Stimulated activated CD4-positive, alpha-beta T cell treated with anti-CD3 and anti-CD28 coated beads, Interleukin-15, amount 100 ng/mL, for 1 hour (primary cell): ENCODE measurements around the gene PEX3.
"Not testable (repeated sequence)": the region's sequence is repeated elsewhere in the genome, so short reads cannot be mapped to it uniquely, and the experiment has no call there.

Experiments
- DNase-seq, 2 donors: peaks; one replicate each; pipeline ENCODE4 v3.0.0-alpha.2; 2020; ENCODE audit warnings: low read depth in 1 of 2, low spot score in 1 of 2

Gene PEX3

GRCh38 chr6:143506199-143506598 lies 55.6 kb downstream of the PEX3 start:
- no peak for DNase-seq

GRCh38 chr6:143506620-143507019 lies 56.0 kb downstream of the PEX3 start:
- no peak for DNase-seq

GRCh38 chr6:143507358-143508145 lies 56.9 kb downstream of the PEX3 start:
- no peak for DNase-seq

GRCh38 chr6:143510326-143510725 lies 59.7 kb downstream of the PEX3 start:
- DNase-seq: not testable (repeated sequence)

GRCh38 chr6:143510991-143511891 lies 60.6 kb downstream of the PEX3 start, which contains the start of gene FUCA2:
FUCA2 (minus strand) TSS chr6:143511720; CDS start chr6:143511634, 86 bp downstream.
- DNase-seq: peak; percentile 32 to 52

- peak in 1 of 2 donors; percentile 21 for DNase-seq
These were observed 62.8 kb downstream of the PEX3 start for GRCh38 chr6:143513410-143513809.

- no peak for DNase-seq
These were observed 64.6 kb downstream of the PEX3 start for GRCh38 chr6:143515061-143515760.

- DNase-seq: no peak
These were observed 65.3 kb downstream of the PEX3 start for GRCh38 chr6:143515766-143516355.

GRCh38 chr6:143516690-143517446 lies 66.3 kb downstream of the PEX3 start:
- DNase-seq: no peak

GRCh38 chr6:143517447-143517773 lies 66.8 kb downstream of the PEX3 start:
- no peak for DNase-seq

GRCh38 chr6:143522039-143522600 lies 71.5 kb downstream of the PEX3 start:
- no peak for DNase-seq

GRCh38 chr6:143525356-143525755 lies 74.8 kb downstream of the PEX3 start:
- no peak for DNase-seq

GRCh38 chr6:143527677-143528076 lies 77.1 kb downstream of the PEX3 start:
- no peak for DNase-seq

GRCh38 chr6:143528164-143528811 lies 77.7 kb downstream of the PEX3 start:
- DNase-seq: no peak

GRCh38 chr6:143529095-143529494 lies 78.5 kb downstream of the PEX3 start:
- DNase-seq: no peak

GRCh38 chr6:143531720-143532499 lies 81.3 kb downstream of the PEX3 start:
- no peak for DNase-seq

GRCh38 chr6:143535189-143535614 lies 84.6 kb downstream of the PEX3 start:
- no peak for DNase-seq

GRCh38 chr6:143536461-143536865 lies 85.9 kb downstream of the PEX3 start:
- peak in 1 of 2 donors; percentile 25 for DNase-seq
